GM12872 (cell line): ENCODE data around the gene TMEM273.

Source experiments
- CTCF ChIP-seq: IDR thresholded peaks from 3 replicates; pipeline ENCODE4 v1.5.1; 2011; ENCODE audit warnings: low read depth, mild to moderate bottlenecking, low read length, moderate library complexity; ENCODE audit not compliant: insufficient read depth

The TMEM273 gene

GRCh38 chr10:49129376-49129775 lies 58.8 kb downstream of the TMEM273 start:
- TF ChIP-seq CTCF = no peak

- no peak for TF ChIP-seq CTCF
Observed at GRCh38 chr10:49128854-49129253, 59.3 kb downstream of the TMEM273 start.

- no peak for TF ChIP-seq CTCF
Observed at GRCh38 chr10:49123981-49124950, 63.9 kb downstream of the TMEM273 start.

GRCh38 chr10:49120911-49121310 lies 67.3 kb downstream of the TMEM273 start:
- no peak for TF ChIP-seq CTCF

GRCh38 chr10:49119746-49120145 lies 68.4 kb downstream of the TMEM273 start:
- TF ChIP-seq CTCF = no peak

- TF ChIP-seq CTCF = no peak
Observed at GRCh38 chr10:49118430-49119074, 69.6 kb downstream of the TMEM273 start.

- TF ChIP-seq CTCF = no peak
Observed at GRCh38 chr10:49117376-49118070, 70.7 kb downstream of the TMEM273 start.
